Neural cell (in vitro differentiated cells): ENCODE measurements around the gene SRP14. TPM values are rescaled to one million over a fixed set of nuclear protein-coding genes. Genes with fewer than 3 reads are reported as not detected.
"Not testable (repeated sequence)": the region's sequence is repeated elsewhere in the genome, so short reads cannot be mapped to it uniquely, and the experiment has no call there.

Experiments
- H2AFZ ChIP-seq: fragments of 200-600, 300-800 bp; sonication (generic), shearing (Covaris generic); 2 replicates; pipeline ENCODE4 v1.6.0; 2014; ENCODE audit warnings: low read depth, mild to moderate bottlenecking, antibody characterized with exemption, low read length, moderate library complexity
- H3F3A ChIP-seq: fragments of 200-600 bp; shearing (Covaris generic); 2 replicates; pipeline ENCODE4 v1.6.1; 2016; ENCODE audit warnings: mild to moderate bottlenecking, moderate library complexity, mixed read lengths, antibody characterized with exemption, low read length; ENCODE audit not compliant: insufficient read depth, poor library complexity, severe bottlenecking
- H3K27ac ChIP-seq: fragments of 200-600, 300-800 bp; sonication (generic), shearing (Covaris generic); 2 replicates; pipeline ENCODE4 v1.5.1; 2014; ENCODE audit warnings: mild to moderate bottlenecking, low read length, moderate library complexity
- H3K27me3 ChIP-seq: fragments of 300-800, 200-600 bp; sonication (generic), shearing (Covaris generic); 2 replicates; pipeline ENCODE4 v1.6.0; 2014; ENCODE audit warnings: mild to moderate bottlenecking, low read depth, low read length, moderate library complexity; ENCODE audit not compliant: insufficient read depth
- H3K36me3 ChIP-seq: fragments of 300-800, 200-600 bp; sonication (generic), shearing (Covaris generic); 2 replicates; pipeline ENCODE4 v1.5.1; 2014; ENCODE audit warnings: mild to moderate bottlenecking, antibody characterized with exemption, low read length, moderate library complexity; ENCODE audit not compliant: insufficient read depth
- H3K4me2 ChIP-seq: fragments of 300-800, 200-600 bp; sonication (generic), shearing (Covaris generic); 2 replicates; pipeline ENCODE4 v1.6.0; 2014; ENCODE audit warnings: mild to moderate bottlenecking, low read length
- H3K4me3 ChIP-seq: fragments of 300-800, 200-600 bp; sonication (generic), shearing (Covaris generic); 2 replicates; pipeline ENCODE4 v1.5.1; 2014; ENCODE audit warnings: mild to moderate bottlenecking, low read length, moderate library complexity
- H3K79me2 ChIP-seq: fragments of 200-600 bp; shearing (Covaris generic); replicated peaks from 2 replicates; pipeline ENCODE4 v1.6.0; 2014; ENCODE audit warnings: mild to moderate bottlenecking, low read length, moderate library complexity; ENCODE audit not compliant: insufficient read depth
- H3K9ac ChIP-seq: fragments of 300-800, 200-600 bp; sonication (generic), shearing (Covaris generic); 2 replicates; pipeline ENCODE4 v1.6.1; 2016; ENCODE audit warnings: mild to moderate bottlenecking, low read length, mixed read lengths
- H3K9me2 ChIP-seq: fragments of 200-600 bp; shearing (Covaris generic); 2 replicates; pipeline ENCODE4 v1.6.1; 2016; ENCODE audit warnings: mild to moderate bottlenecking, low read length, mixed read lengths; ENCODE audit not compliant: insufficient read depth
- H3K9me3 ChIP-seq: fragments of 200-600, 300-800 bp; sonication (generic), shearing (Covaris generic); 2 replicates; pipeline ENCODE4 v1.6.1; 2016; ENCODE audit warnings: mild to moderate bottlenecking, mixed run types, low read length, moderate library complexity, mixed read lengths
- H4K20me1 ChIP-seq: fragments of 200-600 bp; shearing (Covaris generic); 2 replicates; pipeline ENCODE4 v1.6.1; 2016; ENCODE audit warnings: mild to moderate bottlenecking, mixed run types; ENCODE audit not compliant: insufficient read depth
- CTCF ChIP-seq: fragments of 450-650 bp; IDR thresholded peaks from 2 replicates; pipeline ENCODE4 v1.5.1; 2014; ENCODE audit warnings: antibody characterized with exemption, mild to moderate bottlenecking, moderate library complexity; ENCODE audit not compliant: poor library complexity, severe bottlenecking
- EP300 ChIP-seq: fragments of 450-650 bp; conservative IDR thresholded peaks from 2 replicates; pipeline ENCODE4 v1.6.1; 2014; ENCODE audit warnings: antibody characterized with exemption, mild to moderate bottlenecking, moderate library complexity; ENCODE audit not compliant: poor library complexity, severe bottlenecking
- EZH2 ChIP-seq: fragments of 200-600, 300-800 bp; shearing (Covaris generic), sonication (generic); IDR thresholded peaks from 2 replicates; pipeline ENCODE4 v1.6.1; 2014; ENCODE audit warnings: antibody characterized with exemption, low read length, borderline replicate concordance, mild to moderate bottlenecking; ENCODE audit not compliant: insufficient read depth, poor library complexity, severe bottlenecking
- MXI1 ChIP-seq: fragments of 450-650 bp; conservative IDR thresholded peaks from 2 replicates; pipeline ENCODE4 v1.6.1; 2014; ENCODE audit warnings: antibody characterized with exemption, mild to moderate bottlenecking; ENCODE audit not compliant: poor library complexity, severe bottlenecking
- POLR2AphosphoS5 ChIP-seq: IDR thresholded peaks from 2 replicates; pipeline ENCODE4 v1.6.1; 2012
- RAD21 ChIP-seq: fragments of 450-650 bp; conservative IDR thresholded peaks from 2 replicates; pipeline ENCODE4 v1.6.1; 2014; ENCODE audit warnings: antibody characterized with exemption, mild to moderate bottlenecking, moderate library complexity
- SMC3 ChIP-seq: fragments of 450-650 bp; conservative IDR thresholded peaks from 2 replicates; pipeline ENCODE4 v1.6.1; 2014; ENCODE audit warnings: antibody characterized with exemption, mild to moderate bottlenecking, moderate library complexity; ENCODE audit not compliant: poor library complexity
- TAF1 ChIP-seq: IDR thresholded peaks from 2 replicates; pipeline ENCODE4 v1.6.1; 2012; ENCODE audit warnings: low read depth
- polyA plus RNA-seq: library from polyadenylated mRNA; depleted of rRNA; stranded (reverse); fragments of >200 nt; gene quantifications from 2 replicates; pipeline ENCODE4 v1.2.3, GENCODE V29; 2014
- TF ChIP-seq, protein P1 (sequence below): IDR thresholded peaks from 2 replicates; pipeline ENCODE4 v1.6.1; 2012; ENCODE audit warnings: borderline replicate concordance

The SRP14 gene
- polyA plus RNA-seq, 1 donor from 2014 or later: 490 TPM

- Histone ChIP-seq H3K27me3 (no peaks in the 10 kb centered on the region), H3K79me2 (peaks cover 20% of the 10 kb centered on the region), H3K9me2 (no peaks in the 10 kb centered on the region), H3K4me3 (peak overlapping the region; percentile 99), H3K9ac (peak overlapping the region; percentile 95), H3K27ac (peak overlapping the region; percentile 92), H3K36me3 (peaks cover 6% of the 10 kb centered on the region), H2AFZ (peak overlapping the region; percentile 95), H4K20me1 (no peaks in the 10 kb centered on the region), H3F3A (peaks cover 3% of the 10 kb centered on the region), H3K4me2 (peak overlapping the region; percentile 99), H3K9me3 (no peaks in the 10 kb centered on the region)
- TF ChIP-seq POLR2AphosphoS5 (peak; percentile 43), RAD21 (peak; percentile 31), CTCF (no peak)
Observed at GRCh38 chr15:40038275-40038637, 725 bp downstream of the SRP14 start.

- peak overlapping the region; percentile 99 for H3K4me2 ChIP-seq
- no peak for TF ChIP-seq RAD21
- no peak for TF ChIP-seq EP300
- TF ChIP-seq SMC3: no peak
- no peak for TF ChIP-seq TAF1
- no peak for TF ChIP-seq EZH2
- no peak for TF ChIP-seq POLR2AphosphoS5
- TF ChIP-seq MXI1: no peak
- TF ChIP-seq, protein P1, sequence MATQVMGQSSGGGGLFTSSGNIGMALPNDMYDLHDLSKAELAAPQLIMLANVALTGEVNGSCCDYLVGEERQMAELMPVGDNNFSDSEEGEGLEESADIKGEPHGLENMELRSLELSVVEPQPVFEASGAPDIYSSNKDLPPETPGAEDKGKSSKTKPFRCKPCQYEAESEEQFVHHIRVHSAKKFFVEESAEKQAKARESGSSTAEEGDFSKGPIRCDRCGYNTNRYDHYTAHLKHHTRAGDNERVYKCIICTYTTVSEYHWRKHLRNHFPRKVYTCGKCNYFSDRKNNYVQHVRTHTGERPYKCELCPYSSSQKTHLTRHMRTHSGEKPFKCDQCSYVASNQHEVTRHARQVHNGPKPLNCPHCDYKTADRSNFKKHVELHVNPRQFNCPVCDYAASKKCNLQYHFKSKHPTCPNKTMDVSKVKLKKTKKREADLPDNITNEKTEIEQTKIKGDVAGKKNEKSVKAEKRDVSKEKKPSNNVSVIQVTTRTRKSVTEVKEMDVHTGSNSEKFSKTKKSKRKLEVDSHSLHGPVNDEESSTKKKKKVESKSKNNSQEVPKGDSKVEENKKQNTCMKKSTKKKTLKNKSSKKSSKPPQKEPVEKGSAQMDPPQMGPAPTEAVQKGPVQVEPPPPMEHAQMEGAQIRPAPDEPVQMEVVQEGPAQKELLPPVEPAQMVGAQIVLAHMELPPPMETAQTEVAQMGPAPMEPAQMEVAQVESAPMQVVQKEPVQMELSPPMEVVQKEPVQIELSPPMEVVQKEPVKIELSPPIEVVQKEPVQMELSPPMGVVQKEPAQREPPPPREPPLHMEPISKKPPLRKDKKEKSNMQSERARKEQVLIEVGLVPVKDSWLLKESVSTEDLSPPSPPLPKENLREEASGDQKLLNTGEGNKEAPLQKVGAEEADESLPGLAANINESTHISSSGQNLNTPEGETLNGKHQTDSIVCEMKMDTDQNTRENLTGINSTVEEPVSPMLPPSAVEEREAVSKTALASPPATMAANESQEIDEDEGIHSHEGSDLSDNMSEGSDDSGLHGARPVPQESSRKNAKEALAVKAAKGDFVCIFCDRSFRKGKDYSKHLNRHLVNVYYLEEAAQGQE: no peak
- TF ChIP-seq CTCF: no peak
- H3K4me3 ChIP-seq: peak overlapping the region; percentile 99
- H3K27me3 ChIP-seq: no peaks in the 10 kb centered on the region
- peaks cover 10% of the 10 kb centered on the region for H3K36me3 ChIP-seq
- H3K27ac ChIP-seq: peak overlapping the region; percentile 92
- H2AFZ ChIP-seq: no peak overlapping the region
- peaks cover 3% of the 10 kb centered on the region for H3F3A ChIP-seq
- H4K20me1 ChIP-seq: no peaks in the 10 kb centered on the region
- H3K9me2 ChIP-seq: no peaks in the 10 kb centered on the region
- H3K9ac ChIP-seq: peak overlapping the region; percentile 95
- peaks cover 20% of the 10 kb centered on the region for H3K79me2 ChIP-seq
- no peaks in the 10 kb centered on the region for H3K9me3 ChIP-seq
Observed at GRCh38 chr15:40037721-40038120, 1.3 kb downstream of the SRP14 start.

DNA sequence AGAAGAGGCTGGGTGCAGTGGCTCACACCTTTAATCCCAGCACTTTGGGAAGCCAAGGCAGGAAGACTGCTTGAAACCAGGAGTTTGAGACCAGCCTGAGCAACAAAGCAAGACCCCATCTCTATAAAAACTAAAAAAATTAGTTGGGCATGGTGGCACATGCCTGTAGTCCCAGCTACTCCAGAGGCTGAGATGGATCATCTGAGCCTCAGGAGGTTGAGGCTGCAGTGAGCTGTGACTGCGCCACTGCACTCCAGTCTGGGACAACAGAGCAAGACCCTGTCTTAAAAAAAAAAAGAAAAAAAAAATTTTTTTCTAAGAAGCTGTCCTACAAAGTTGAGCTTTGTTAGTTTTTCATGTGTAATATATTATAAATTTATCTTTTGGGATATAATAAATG lies 3.8 kb downstream of the SRP14 start:
- not testable (repeated sequence) for H3K9me2 ChIP-seq, H3K27me3 ChIP-seq, H2AFZ ChIP-seq, H3K4me2 ChIP-seq, H3K9ac ChIP-seq, H3F3A ChIP-seq, H4K20me1 ChIP-seq, H3K9me3 ChIP-seq, H3K4me3 ChIP-seq
- peaks cover 14% of the 10 kb centered on the region for H3K36me3 ChIP-seq
- H3K27ac ChIP-seq: peak overlapping the region; percentile 61
- peaks cover 20% of the 10 kb centered on the region for H3K79me2 ChIP-seq
